ENCODE measurements around the gene PRDX5.
A peak's percentile ranks its signal among the peaks of the same experiment; 100 is the strongest.
"Not testable (repeated sequence)": the region's sequence is repeated elsewhere in the genome, so short reads cannot be mapped to it uniquely, and the experiment has no call there.

PRDX5 gene

DNA sequence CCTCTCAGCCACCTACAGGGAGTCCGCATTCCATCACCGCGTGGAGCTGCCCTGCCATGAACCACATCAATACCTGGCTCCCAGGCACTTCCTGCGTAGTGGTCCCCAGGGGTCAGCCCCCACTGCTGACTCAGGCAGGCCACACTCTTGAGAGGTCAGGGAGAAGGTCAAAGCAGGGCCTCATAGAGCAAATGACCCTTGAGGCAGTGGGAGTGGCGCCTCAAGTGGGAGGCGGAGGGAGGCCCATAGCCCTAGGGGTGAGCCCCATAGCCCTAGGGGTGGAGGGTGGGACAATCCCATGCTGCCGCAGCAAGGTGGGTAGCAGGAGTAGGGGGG is 5.0 kb downstream of the PRDX5 start:
- no peaks in the 10 kb centered on the region for H3K9me3 ChIP-seq (ENCODE audit: severe bottlenecking)
- no peaks in the 10 kb centered on the region for H3K27me3 ChIP-seq (ENCODE audit: insufficient read depth, low read depth, severe bottlenecking)
- DNase-seq = no peak
- H3K36me3 ChIP-seq = no peaks in the 10 kb centered on the region
- no peak overlapping the region for H3K27ac ChIP-seq
- H3K4me3 ChIP-seq (ENCODE audit: low read depth, low read length) = no peak overlapping the region
- TF ChIP-seq, protein P1, sequence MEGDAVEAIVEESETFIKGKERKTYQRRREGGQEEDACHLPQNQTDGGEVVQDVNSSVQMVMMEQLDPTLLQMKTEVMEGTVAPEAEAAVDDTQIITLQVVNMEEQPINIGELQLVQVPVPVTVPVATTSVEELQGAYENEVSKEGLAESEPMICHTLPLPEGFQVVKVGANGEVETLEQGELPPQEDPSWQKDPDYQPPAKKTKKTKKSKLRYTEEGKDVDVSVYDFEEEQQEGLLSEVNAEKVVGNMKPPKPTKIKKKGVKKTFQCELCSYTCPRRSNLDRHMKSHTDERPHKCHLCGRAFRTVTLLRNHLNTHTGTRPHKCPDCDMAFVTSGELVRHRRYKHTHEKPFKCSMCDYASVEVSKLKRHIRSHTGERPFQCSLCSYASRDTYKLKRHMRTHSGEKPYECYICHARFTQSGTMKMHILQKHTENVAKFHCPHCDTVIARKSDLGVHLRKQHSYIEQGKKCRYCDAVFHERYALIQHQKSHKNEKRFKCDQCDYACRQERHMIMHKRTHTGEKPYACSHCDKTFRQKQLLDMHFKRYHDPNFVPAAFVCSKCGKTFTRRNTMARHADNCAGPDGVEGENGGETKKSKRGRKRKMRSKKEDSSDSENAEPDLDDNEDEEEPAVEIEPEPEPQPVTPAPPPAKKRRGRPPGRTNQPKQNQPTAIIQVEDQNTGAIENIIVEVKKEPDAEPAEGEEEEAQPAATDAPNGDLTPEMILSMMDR (IDR thresholded peaks at IDR 0.05; ENCODE audit: low read depth, low read length) = no peak

DNA sequence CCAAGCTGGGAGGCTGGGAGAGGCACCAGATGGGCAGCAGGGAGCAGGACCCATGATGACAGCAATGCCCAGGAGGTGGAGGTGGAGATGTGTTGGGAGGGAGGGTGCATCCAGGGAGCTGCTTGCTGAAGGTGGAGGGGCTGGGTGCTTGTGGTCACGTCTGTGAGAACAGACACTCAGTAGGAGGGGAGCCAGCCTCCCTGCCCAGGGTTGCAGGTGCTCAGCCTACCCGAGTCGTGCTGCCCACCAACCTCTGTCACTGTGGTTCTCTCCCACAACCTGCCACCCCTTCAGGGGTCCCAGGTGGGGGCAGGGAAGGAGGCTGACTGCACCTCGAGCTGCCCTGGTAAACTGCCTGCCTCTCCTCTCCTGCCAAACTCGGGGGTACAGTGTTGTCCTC is 5.5 kb downstream of the PRDX5 start:
- Histone ChIP-seq H3K27ac (peak overlapping the region; percentile 36), H3K36me3 (no peaks in the 10 kb centered on the region), H3K4me3 (ENCODE audit: low read depth, low read length) (no peak overlapping the region), H3K9me3 (ENCODE audit: severe bottlenecking) (no peaks in the 10 kb centered on the region), H3K27me3 (ENCODE audit: insufficient read depth, low read depth, severe bottlenecking) (no peaks in the 10 kb centered on the region)
- no peak for DNase-seq
- TF ChIP-seq, protein P1 (IDR thresholded peaks at IDR 0.05; ENCODE audit: low read depth, low read length) = no peak

DNA sequence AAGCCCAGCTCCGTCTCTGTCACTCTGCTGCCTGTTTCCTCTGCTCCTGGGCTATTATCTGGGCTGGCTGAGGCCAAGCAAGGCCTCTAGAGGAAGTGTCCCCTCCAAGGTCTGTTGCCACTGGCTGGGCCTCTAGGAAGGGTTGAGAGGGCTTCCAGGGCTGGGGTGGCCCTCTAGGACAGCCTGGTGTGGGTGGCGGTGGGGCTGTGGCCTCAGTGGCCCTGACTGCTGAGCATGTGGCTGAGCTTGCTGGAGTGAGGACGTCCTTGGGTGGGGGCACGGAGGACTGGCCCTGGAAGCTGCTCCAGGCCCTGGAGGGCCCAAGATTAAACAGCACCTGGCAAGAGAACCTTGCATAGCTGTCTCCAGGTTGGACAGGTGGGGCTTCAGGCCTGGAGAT is 6.1 kb downstream of the PRDX5 start:
- H3K27ac ChIP-seq = peak overlapping the region; percentile 36
- H3K36me3 ChIP-seq; DNase-seq; H3K4me3 ChIP-seq (ENCODE audit: low read depth, low read length); H3K9me3 ChIP-seq (ENCODE audit: severe bottlenecking); H3K27me3 ChIP-seq (ENCODE audit: insufficient read depth, low read depth, severe bottlenecking): not testable (repeated sequence)

DNA sequence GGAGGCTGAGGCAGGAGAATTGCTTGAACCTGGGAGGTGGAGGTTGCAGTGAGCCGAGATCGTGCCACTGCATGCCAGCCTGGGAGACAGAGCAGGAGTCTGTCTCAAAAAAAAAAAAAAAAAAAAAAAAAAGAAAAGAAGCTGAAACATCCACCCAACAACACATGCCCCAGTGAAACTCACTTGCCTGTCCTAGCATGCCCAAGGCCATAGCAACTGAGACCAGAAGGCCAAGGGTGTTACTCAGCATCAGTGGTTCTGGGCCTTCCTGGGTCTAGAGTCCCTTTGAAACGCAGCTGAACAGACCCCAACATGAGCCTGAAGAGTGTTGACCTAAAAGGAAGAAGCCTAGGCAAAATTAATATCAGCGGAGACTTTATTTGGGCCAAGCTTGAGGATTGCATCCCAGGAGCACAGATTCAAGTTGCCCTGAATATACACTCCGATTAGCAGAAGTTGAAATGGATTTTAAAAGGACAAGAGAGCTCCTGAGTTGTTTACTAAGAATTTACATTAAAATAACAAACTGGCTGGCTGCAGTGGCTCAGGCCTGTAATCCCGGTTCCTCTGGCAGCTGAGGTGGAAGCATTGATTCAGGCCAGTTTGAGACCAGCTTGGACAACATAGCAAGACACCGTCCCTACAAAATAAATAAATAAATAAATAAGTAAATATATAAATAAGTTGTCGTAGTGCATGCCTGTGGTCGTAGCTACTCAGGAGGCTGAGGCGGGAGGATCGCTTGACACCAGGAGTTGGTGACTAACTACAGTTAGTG is 7.0 kb downstream of the PRDX5 start:
- DNase-seq = no peak
- Histone ChIP-seq H3K9me3 (ENCODE audit: severe bottlenecking) (no peaks in the 10 kb centered on the region), H3K27me3 (ENCODE audit: insufficient read depth, low read depth, severe bottlenecking) (no peaks in the 10 kb centered on the region), H3K4me3 (ENCODE audit: low read depth, low read length) (no peak overlapping the region), H3K27ac (no peak overlapping the region), H3K36me3 (no peaks in the 10 kb centered on the region)
- TF ChIP-seq, protein P1 (IDR thresholded peaks at IDR 0.05; ENCODE audit: low read depth, low read length) = no peak

DNA sequence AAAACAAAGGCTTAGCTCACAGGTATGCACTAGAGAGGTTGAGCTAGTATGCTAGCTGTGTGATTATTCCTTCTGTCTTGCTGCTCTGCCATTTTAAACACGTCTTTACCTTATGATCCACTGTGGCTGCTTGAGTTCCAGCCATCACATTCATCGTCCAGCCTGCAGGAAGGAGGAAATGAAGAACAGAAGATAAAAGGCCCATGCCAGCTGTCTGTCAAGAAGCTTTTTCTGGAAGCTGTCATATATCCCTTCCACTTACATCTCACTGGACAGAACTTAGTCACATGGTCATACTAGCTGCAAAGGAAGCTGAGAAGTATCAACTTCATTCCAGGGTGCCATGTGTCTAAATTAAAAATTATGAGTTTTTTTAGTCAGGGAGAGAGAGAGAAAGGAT is 9.5 kb downstream of the PRDX5 start:
- TF ChIP-seq, protein P1 (IDR thresholded peaks at IDR 0.05; ENCODE audit: low read depth, low read length) = no peak
- Histone ChIP-seq H3K9me3 (ENCODE audit: severe bottlenecking) (no peaks in the 10 kb centered on the region), H3K27me3 (ENCODE audit: insufficient read depth, low read depth, severe bottlenecking) (no peaks in the 10 kb centered on the region)

DNA sequence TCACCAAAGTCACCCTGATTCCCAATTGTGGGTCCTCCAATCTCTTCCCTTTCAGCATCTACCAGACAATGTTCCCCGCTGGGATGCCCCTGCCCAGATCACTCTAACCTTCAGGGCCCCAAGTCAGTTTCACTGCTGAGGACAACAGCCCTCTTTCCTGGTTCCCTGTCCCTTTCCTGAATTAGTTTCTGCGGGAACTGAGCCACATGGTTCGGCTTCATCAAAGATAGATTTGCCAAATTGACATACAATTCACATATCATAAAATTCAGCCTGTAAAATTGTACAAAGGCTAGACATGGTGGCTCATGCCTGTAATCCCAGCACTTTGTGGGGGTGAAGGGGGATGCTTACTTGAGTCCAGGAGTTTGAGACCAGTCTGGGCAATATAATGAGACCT is 10.1 kb downstream of the PRDX5 start:
- no peaks in the 10 kb centered on the region for H3K36me3 ChIP-seq
- no peaks in the 10 kb centered on the region for H3K9me3 ChIP-seq (ENCODE audit: severe bottlenecking)
- TF ChIP-seq, protein P1 (IDR thresholded peaks at IDR 0.05; ENCODE audit: low read depth, low read length) = no peak
- no peaks in the 10 kb centered on the region for H3K27me3 ChIP-seq (ENCODE audit: insufficient read depth, low read depth, severe bottlenecking)
- no peak overlapping the region for H3K27ac ChIP-seq
- no peak for DNase-seq
- H3K4me3 ChIP-seq (ENCODE audit: low read depth, low read length) = no peak overlapping the region

More for the DNA sequence above, 9.5 kb downstream of the PRDX5 start:
- H3K27ac ChIP-seq = no peak overlapping the region
- H3K36me3 ChIP-seq = no peaks in the 10 kb centered on the region
- DNase-seq = no peak
- no peak overlapping the region for H3K4me3 ChIP-seq (ENCODE audit: low read depth, low read length)
